ENCODE data around the gene GTF3C4. TPM values are rescaled to one million over a fixed set of nuclear protein-coding genes. Genes with fewer than 3 reads are reported as not detected.

The GTF3C4 gene
- polyA plus RNA-seq, 2 of the 4 experiments (the other 2 are of a cell fraction) = 9.0 to 15.4 TPM

GRCh38 chr9:132645711-132646110, 24.6 kb upstream of the GTF3C4 start:
- no peak for ATAC-seq
- H3K4me3 ChIP-seq = no peak overlapping the region
- WGBS (ENCODE audit: missing lambda C conversion rate) = 95% methylated on average over 15 of the region's 15 CpGs
- no peaks in the 10 kb centered on the region for H3K9me3 ChIP-seq
- ChIA-PET POLR2A (interaction anchor here (1.4 kb wide), 1 partner anchor 24 kb away, joined by 3 read pairs; the partner anchor contains the start of gene DDX31), CTCF (interaction anchor here (0.7 to 1.6 kb wide), 5 partner anchors 8 to 71 kb away, joined by 3 to 5 read pairs (median 3); no protein-coding TSS in a partner anchor)
- TF ChIP-seq ELK1 (IDR thresholded peaks at IDR 0.05; ENCODE audit: low read depth, low read length) (no peak), EP300 (IDR thresholded peaks at IDR 0.05) (no peak), HOXB13 (CRISPR knock-in tag; IDR thresholded peaks at IDR 0.05; ENCODE audit: low read depth) (no peak), RFX5 (IDR thresholded peaks at IDR 0.05) (no peak), HES2 (IDR thresholded peaks at IDR 0.05) (no peak), HOXA7 (CRISPR knock-in tag; IDR thresholded peaks at IDR 0.05) (no peak)
- no peak overlapping the region for H3K4me2 ChIP-seq
- no peaks in the 10 kb centered on the region for H3K4me1 ChIP-seq
- FAIRE-seq = no peak
- no peak for DNase-seq (ENCODE audit: low read depth in 1 of 2, low spot score in 1 of 2)
- no peak overlapping the region for H3K27ac ChIP-seq

- no peaks in the 10 kb centered on the region for H3K4me1 ChIP-seq
- POLR2A ChIA-PET = interaction anchor here (1.4 kb wide), 1 partner anchor 23 kb away, joined by 3 read pairs; the partner anchor contains the start of gene DDX31
- H3K27ac ChIP-seq = no peak overlapping the region
- TF ChIP-seq FOSB (CRISPR knock-in tag; IDR thresholded peaks at IDR 0.05) = no peak
- WGBS (ENCODE audit: missing lambda C conversion rate) = over 99% methylated on average over 7 of the region's 7 CpGs
- CTCF ChIA-PET = interaction anchor here (0.9 to 1.1 kb wide), 2 partner anchors 9 to 12 kb away, joined by 3 read pairs; no protein-coding TSS in a partner anchor
- H3K4me2 ChIP-seq = no peak overlapping the region
- H3K9me3 ChIP-seq = no peaks in the 10 kb centered on the region
- no peak overlapping the region for H3K4me3 ChIP-seq
- FAIRE-seq = no peak
- DNase-seq (ENCODE audit: low read depth in 1 of 2, low spot score in 1 of 2) = no peak
- no peak for ATAC-seq
These were observed 23.5 kb upstream of the GTF3C4 start for GRCh38 chr9:132646726-132647125.

- Histone ChIP-seq H3K4me3 (no peak overlapping the region), H3K4me1 (no peaks in the 10 kb centered on the region), H3K4me2 (no peak overlapping the region), H3K9me3 (no peaks in the 10 kb centered on the region), H3K27ac (no peak overlapping the region)
- DNase-seq (ENCODE audit: low read depth in 1 of 2, low spot score in 1 of 2) = no peak
- no peak for ATAC-seq
- TF ChIP-seq BCL3 (IDR thresholded peaks at IDR 0.05) (no peak), EP300 (IDR thresholded peaks at IDR 0.05) (no peak), FOSB (CRISPR knock-in tag; IDR thresholded peaks at IDR 0.05) (no peak), RAD21 (conservative IDR thresholded peaks at IDR 0.05 in 1 of 2, IDR thresholded peaks at IDR 0.05 in 1 of 2) (no peak), RNF2 (IDR thresholded peaks at IDR 0.05; ENCODE audit: borderline replicate concordance, low read depth) (no peak), HOXB13 (CRISPR knock-in tag; IDR thresholded peaks at IDR 0.05; ENCODE audit: low read depth) (no peak)
- no peak for FAIRE-seq
- 77% methylated on average over 4 of the region's 4 CpGs for WGBS (ENCODE audit: missing lambda C conversion rate)
- ChIA-PET POLR2A (no interaction called here), CTCF (interaction anchor here (1.1 kb wide), 1 partner anchor 11 kb away, joined by 3 read pairs; no protein-coding TSS in a partner anchor)
These were observed 22.9 kb upstream of the GTF3C4 start for GRCh38 chr9:132647355-132647754.

- no peak for ATAC-seq
- H3K4me2 ChIP-seq = no peak overlapping the region
- no peak overlapping the region for H3K27ac ChIP-seq
- no peak for FAIRE-seq
- H3K9me3 ChIP-seq = no peaks in the 10 kb centered on the region
- no peak for DNase-seq (ENCODE audit: low read depth in 1 of 2, low spot score in 1 of 2)
- WGBS (ENCODE audit: missing lambda C conversion rate) = 92% methylated on average over 2 of the region's 2 CpGs
- POLR2A ChIA-PET = no interaction called here
- no peaks in the 10 kb centered on the region for H3K4me1 ChIP-seq
- CTCF ChIA-PET = no interaction called here
- H3K4me3 ChIP-seq = no peak overlapping the region
- no peak for TF ChIP-seq ZNF302 (CRISPR knock-in tag; IDR thresholded peaks at IDR 0.05)
- no peak for TF ChIP-seq MAZ (IDR thresholded peaks at IDR 0.05; ENCODE audit: borderline replicate concordance, low read depth, low read length)
- no peak for TF ChIP-seq MAFK (IDR thresholded peaks at IDR 0.05; ENCODE audit: partially characterized antibody)
- TF ChIP-seq HMGXB4 (CRISPR knock-in tag; IDR thresholded peaks at IDR 0.05; ENCODE audit: borderline replicate concordance) = no peak
- no peak for TF ChIP-seq ZFP36 (IDR thresholded peaks at IDR 0.05; ENCODE audit: borderline replicate concordance, partially characterized antibody)
- TF ChIP-seq JUN (IDR thresholded peaks at IDR 0.05) = no peak
- no peak for TF ChIP-seq PBX3 (IDR thresholded peaks at IDR 0.05)
- no peak for TF ChIP-seq RCOR1 (IDR thresholded peaks at IDR 0.05; ENCODE audit: low read depth, low read length)
- TF ChIP-seq CBX8 (IDR thresholded peaks at IDR 0.05) = no peak
- TF ChIP-seq NFE2L2 (conservative IDR thresholded peaks at IDR 0.05; ENCODE audit: low read length) = no peak
- TF ChIP-seq HOXB5 (CRISPR knock-in tag; IDR thresholded peaks at IDR 0.05) = no peak
- no peak for TF ChIP-seq HOXB13 (CRISPR knock-in tag; IDR thresholded peaks at IDR 0.05; ENCODE audit: low read depth)
- TF ChIP-seq MAX (IDR thresholded peaks at IDR 0.05) = no peak
- no peak for TF ChIP-seq BCL3 (IDR thresholded peaks at IDR 0.05)
- TF ChIP-seq EHF (CRISPR knock-in tag; IDR thresholded peaks at IDR 0.05) = no peak
These were observed 22.5 kb upstream of the GTF3C4 start for GRCh38 chr9:132647806-132648205.
